ENCODE measurements around the gene PTPRO. TPM values are rescaled to one million over a fixed set of nuclear protein-coding genes. Genes with fewer than 3 reads are reported as not detected.
"Not testable (repeated sequence)": the region's sequence is repeated elsewhere in the genome, so short reads cannot be mapped to it uniquely, and the experiment has no call there.

The PTPRO gene
- total RNA-seq, 1 experiment from 2014 or later = 0.63 TPM

DNA sequence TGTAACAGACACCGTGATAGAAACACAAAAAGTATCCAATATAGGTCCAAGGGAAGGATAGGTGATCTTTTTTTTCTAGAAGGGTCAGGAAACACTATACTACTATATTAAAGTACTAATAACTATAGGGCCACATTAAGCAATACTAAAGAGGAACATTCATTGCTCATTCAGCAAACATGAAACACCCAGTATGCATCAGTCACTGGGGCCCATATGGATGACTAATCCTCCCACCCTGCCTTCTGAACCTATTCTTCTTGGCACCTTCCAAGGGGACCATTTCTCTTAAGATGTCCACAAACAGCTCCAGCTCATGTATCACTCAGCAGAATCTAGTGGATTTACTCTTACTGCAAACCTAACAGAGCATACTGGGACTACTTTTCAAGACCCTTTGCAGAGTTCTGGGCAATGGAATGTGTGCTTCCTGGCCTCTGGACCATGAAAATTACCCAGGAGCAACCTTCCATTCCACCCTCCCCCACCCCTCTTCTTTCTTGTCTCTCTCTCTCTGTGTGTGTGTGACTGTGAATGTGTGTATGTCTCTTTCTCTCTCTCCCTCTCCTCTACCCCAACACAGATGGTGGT is 279.0 kb downstream of the PTPRO start:
- peak; percentile 40 for DNase-seq (ENCODE audit: low read depth)

DNA sequence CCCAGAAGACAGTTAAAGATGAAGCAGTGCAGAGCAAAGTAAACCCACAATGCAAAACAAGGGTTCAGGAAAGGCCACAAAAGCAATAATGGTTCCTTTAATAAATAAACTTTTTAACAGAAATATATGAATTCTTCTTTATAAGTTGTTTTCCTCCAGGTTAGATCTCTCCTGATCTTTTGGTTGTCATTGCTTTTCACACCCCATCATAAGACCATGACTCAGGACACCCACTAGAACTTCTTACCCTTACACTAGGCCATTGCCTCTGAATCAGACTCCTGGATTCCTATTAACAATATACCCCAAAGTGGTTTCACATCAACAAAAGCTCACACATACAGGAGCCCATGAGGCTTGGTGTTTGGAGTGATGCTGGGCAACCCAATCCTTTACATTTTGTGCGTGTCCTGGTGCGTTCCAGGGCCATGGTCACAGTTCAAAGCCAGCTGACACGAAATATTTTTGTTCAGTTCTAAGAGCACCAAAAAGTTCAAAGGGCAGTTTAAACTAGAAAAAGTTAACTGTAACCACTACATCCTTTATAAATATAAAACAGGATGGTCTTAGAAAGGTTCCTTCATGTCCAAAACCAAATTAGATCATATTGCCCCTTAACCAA is 279.9 kb downstream of the PTPRO start:
- no peak for DNase-seq (ENCODE audit: low read depth)

DNA sequence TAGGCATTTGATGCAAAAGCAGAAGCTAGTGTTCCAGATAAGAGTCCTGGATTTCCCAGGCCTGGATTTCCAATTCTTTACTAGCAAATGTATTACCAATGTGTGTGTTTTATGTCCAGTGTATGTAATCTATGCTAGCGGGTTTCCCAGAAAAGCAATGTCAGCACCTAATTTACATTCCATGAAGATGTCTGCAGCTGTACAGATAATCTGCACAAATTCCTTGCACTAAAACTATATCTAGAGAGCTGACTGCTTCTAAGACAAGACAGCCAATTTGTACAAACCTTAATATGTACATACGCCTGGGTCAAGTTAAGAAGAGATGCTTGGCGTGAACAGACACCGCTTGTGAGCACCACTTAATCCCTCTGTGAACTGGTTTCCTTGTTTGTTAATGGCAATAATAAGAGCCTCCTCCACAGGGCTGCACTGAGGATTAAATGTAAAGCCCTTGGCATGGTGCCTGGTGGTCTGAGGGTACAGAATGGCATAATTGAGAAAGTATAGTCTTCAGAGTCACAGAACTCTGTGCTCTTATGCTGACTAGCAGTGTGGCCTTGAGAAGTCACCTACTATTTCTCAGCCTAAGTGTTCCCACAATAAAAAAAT is 281.3 kb downstream of the PTPRO start:
- no peak for DNase-seq (ENCODE audit: low read depth)

DNA sequence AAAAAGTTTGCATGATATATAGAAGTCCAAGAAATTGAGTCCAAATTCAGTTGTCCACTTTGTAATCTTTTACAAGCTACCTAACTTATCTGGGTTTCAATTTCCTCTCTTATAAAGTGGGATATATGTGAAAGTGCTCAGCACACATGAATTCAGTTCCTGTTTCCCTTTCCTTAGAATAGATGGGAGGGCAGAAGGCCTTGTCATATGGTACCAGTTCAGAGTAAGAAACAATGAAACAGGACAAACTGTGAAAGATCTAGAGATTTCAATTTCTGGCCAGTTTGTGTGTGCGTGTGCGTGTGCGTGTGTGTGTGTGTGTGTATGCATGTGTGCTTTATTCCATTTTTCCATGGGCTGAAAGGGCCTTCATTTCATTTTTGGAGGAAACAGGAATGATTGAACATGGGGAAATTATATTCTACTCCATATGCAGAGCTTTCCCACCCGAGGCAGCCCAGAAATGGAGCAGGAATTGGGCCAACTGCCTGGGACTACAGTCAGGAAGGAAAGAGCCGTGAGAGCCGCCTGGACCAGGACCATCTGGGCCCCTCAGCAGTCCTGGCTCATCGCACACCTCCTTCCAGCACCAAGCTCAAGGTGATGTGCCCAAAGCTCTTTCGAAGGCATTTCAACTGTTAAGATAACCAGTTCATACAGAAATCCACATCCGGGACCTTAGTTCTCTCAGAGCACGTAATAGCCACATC is 283.7 kb downstream of the PTPRO start:
- DNase-seq (ENCODE audit: low read depth) = no peak

DNA sequence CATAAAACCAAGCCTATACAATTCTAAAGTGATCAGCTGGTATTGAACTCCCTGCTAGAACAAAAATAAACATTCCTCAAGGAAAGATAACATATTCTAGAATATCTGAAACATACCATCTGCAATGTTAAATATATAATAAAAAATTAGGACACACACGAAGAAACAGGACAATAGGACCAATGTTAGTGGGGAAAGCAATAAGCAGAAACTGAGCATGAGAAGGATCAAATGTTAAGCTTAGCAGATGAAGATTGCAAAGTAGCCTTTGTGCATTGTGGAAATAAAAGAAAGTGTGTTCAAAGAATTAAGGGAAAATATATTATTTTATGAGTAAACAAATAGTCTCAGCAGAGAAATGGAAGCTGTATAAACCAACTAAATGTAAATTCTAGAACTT is 286.1 kb downstream of the PTPRO start:
- no peak for DNase-seq (ENCODE audit: low read depth)

DNA sequence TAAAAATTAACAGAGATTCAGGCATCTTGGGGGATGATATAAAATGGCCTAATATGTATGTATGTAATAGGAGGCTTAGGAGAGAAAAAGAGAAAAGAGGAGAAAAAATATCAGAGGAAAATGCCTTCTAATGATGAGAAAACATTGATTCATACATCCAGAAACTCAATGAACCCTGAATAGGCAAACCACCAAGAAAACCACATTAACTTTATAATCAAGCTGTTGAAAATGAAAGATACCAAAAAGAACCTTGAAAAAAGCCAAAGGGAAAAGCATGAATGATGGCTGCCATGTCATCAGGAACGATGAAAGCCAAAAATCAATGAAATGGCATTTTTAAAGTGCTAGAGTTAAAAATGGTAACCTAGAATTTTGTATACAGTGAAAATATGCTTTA is 286.6 kb downstream of the PTPRO start:
- no peak for DNase-seq (ENCODE audit: low read depth)

DNA sequence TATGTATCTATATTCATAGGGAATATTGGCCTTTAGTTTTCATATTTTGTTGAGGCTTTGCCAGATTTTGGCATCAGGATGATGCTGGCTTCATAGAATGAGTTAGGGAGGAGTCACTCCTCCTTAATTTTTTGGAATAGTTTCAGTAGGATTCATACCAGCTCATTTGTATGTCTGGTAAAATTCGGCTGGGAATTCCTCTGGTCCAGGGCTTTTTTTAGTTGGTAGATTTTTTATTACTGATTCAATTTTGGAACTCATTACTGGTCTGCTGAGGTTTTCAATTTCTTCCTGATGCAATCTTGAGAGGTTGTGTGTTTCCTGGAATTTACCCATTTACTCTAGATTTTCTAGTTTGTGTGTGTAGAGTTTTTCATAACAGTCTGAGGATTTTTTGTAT is 291.7 kb downstream of the PTPRO start:
- no peak for DNase-seq (ENCODE audit: low read depth)

DNA sequence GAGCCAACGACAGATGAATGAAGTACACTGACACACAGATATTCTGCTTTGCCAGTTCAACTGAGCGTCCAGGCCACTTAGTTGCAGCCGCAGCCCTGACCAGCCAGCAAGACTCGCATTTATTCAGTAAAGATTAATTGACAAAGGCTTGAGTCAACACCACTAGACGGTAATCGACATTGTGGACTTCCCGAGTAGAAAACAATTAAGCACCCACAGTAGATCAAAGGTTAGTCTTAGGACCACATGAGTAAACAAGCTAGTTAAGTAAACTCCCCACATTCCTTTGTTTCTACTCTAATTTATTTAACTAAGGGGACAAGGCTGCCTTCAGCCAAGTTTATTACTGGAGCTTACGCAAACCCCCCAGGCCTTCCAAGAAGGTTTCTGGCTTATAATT is 294.2 kb downstream of the PTPRO start:
- DNase-seq (ENCODE audit: low read depth) = not testable (repeated sequence)

DNA sequence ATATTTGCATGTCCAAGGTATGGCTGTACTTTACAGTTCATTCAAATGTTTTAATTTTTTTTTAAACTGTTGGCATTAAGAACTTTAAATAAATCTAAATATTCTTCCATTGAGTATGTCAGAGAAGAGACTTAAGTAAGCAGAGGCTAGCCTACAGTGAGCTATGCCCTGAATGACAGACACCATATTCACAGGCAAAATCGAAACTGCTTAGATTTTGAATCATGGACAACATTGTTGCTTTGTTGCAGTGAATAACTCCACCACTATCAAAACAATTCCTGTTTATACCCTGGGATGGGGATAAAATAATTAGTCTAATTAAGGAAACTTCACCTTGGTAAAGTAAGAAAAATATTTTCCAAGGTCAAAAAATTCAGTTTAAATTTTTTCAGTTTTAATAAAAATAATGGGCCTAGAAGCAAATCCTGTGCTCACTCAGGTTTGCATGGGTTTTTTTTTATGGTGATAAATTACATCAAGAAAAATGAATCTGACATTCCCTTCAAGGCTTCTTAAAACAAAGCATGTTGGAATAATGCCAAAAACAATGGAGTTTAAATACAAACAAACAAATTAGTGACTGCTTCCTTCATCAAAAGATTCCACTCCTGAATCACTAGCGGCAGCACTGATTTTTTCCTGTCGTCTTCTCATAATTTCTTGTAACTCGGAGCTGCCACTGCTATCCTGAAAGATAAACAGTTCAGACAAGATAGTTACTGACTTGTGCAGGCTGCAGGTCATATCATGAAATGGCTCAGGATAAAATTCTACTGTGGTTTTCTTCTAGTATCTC is 298.6 kb downstream of the PTPRO start:
- no peak for DNase-seq (ENCODE audit: low read depth)

DNA sequence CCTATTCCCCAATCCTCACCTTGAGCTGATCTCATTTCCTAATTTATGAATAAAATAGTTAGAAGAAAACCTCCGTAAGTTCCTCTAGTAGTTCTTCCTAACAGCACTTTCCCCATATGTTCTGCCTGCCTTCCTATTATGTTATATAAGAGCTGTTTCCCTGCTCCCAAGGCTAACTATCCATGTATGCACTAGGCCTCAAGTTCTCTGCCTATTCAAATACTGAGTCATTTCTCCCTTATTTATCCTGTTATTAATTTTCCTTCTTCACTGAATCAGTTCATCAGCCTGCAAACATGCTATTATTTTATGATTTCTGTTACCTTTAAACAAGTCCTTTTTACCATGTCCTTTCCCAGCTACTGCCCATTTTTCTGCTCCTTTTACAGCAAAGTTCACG is 302.8 kb downstream of the PTPRO start:
- no peak for DNase-seq (ENCODE audit: low read depth)

DNA sequence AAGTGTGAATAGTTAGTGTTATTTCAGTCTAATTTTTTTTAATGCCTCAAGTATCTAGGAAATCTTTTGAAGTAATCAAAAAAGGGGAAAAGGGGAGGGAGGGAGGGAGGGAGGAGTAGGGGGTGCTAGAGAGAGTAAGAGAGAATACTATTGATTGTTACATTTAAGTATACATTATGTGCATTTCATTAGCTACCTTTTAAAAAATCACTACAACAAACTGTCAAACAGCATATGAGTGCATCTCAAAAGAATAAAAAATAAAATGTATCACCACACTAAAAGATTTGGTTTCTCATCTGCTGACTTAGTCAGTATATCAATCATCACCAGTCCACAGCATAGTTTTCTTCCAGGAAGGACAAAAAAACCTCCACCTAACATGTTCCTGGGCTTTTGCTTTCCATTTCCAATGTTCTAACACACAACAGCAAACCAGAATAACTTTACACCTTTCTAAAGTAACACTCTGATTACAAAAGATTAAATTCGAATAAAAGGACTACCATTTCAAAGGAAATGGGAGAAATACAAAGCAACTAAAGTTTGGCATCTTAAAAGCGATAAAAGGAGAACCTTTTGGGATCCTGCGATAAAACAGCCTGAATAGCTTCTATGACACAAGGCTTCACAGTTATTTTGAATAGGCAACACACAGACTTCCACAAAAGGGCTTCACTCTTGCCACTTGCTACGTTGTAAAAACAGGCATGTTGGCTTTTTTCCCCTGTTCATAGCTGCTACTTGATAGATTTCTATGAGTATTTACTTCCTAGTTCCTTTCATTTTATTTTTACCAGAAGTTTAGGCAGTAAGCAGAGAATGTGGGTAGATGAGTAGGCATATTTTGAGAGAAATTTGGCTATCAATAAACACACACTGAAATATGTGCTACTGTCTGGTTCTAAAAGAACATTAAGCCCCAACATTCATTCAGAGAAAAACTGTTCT is 306.0 kb downstream of the PTPRO start:
- DNase-seq (ENCODE audit: low read depth) = peak; percentile 51

DNA sequence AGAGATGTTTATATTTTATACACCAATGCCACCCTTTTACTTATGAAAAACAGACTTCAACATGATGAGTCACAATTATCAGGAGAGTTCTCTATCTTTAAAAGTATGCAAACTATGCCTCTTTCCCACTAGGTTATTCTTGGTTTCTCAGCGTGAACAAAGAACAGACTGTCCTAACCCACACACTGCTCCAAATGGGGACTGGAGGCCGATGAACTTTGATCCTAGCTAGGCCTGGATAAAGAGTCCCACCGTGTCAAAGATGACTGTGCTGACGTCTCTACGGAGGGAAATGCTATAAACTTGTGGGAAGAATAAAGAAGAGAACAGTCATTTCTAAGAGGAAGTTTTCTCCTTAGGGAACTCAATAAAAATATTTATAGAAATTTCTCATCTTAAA is 306.8 kb downstream of the PTPRO start:
- peak; percentile 99 for DNase-seq (ENCODE audit: low read depth)

DNA sequence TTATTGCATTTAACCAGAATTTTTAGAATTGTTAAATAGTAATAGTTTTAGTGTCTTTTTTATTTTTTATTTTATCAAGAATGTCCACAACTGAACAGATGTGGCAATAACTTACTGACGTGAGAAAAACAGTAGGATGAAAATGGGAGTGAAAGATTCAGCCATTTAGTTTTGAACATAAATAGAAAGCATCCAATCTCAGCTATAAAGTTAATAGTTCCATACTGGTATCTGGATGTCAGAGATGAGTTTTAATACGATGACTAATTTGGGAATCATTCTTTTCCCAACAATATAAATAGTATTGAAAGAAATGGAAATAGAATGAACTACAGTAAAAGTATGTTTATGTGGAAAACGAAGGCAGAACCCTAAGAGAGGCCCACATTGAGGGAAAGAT is 307.5 kb downstream of the PTPRO start:
- peak; percentile 53 for DNase-seq (ENCODE audit: low read depth)

DNA sequence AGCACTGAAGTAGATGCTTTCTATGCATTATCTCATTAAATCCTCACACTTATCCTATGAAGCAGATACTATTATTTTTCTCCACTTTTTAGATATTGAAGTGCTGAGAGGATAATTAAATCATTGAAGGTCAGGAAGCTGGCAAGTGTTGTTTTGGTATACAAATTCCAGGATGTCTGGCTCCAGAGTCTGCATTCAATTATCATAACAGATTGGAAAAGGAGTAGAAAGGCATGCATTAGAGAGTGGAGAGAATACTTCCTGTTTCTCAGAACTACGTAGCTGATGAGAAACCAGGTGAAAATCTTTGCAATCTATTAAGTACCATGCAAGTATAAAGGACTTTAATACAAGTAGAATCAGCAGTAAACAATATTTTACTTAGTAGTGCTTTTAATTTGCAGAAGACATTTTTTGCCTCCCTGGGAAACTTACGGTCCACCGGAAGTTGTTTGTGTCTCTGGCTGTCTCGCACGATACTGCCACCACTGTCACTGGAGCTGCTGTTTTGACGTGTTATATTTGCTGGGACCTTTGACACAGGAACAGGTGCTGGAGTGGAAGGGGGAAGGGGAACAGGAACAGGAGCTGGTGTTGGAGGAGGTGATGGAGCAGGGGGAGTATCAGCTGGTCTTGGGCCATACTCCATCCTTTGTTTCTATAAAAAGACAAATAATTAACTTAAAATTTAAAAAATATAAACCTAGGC is 308.9 kb downstream of the PTPRO start:
- peak; percentile 37 for DNase-seq (ENCODE audit: low read depth)

DNA sequence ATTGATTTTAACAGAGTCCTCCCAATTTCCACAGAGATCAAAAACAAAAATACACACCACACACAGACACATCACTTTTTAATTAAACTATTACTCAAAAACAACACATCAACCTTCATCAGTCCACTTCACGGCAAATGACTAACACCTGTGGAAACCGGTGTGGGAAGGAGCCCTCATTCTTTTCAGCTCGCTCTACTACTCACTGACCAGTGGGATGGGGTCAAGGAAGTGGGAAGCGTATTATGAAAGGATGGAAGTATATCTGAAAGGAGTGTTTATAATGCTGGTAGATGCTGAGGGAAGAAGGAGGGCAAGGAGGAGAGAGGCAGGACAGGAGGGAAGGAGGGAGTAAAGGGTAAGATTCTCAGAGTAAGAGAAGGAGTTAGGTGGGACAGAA is 310.4 kb downstream of the PTPRO start:
- no peak for DNase-seq (ENCODE audit: low read depth)

DNA sequence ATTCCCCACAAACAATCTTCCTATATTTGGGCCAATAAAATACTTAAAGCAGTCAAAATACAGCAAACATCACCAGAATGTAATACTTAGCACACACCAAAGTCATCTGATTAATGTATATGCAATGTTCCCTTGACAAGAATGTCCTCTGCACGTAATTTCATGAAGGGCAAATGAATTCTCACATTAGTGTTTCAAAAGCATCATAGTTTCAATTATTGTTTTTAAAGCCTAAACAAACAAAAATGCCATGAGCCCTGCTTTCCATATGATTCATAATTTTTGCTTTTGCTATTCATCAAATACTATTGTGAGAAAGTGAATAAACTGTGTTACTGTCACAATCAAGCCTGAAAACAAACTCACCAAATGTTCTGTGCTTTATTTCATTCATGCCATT is 310.9 kb downstream of the PTPRO start:
- DNase-seq (ENCODE audit: low read depth) = peak; percentile 56

DNA sequence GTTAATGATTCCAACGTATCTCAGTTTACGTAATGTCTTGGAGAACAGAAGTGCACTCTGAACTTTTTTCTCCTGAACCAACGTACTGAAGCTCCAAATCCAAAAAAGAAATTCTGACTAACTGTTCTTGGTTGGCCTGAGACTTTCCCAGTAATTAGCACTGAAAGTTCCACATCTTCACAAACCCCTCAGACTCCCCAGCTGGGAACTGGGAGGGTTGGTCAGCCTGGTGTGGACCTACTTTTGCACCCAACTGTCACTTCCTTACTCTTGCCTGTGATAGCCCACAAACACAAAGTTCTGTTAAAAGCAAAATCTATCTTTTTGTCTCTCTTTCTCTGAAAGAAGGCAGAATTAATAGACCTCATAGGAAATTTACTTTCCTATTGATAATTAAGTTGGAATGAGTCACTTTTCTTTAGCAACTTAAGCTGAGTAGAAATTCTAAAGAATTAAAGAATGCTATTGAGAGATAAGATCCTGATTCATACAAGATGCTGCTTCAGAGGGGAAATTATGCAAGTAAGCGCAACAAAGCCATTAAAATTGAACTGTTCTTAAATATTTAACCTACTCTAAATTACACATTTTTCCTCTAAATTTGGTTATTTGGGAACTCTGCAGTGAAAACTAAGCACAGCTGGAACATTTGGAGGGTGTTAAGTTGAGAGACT is 311.8 kb downstream of the PTPRO start:
- no peak for DNase-seq (ENCODE audit: low read depth)

DNA sequence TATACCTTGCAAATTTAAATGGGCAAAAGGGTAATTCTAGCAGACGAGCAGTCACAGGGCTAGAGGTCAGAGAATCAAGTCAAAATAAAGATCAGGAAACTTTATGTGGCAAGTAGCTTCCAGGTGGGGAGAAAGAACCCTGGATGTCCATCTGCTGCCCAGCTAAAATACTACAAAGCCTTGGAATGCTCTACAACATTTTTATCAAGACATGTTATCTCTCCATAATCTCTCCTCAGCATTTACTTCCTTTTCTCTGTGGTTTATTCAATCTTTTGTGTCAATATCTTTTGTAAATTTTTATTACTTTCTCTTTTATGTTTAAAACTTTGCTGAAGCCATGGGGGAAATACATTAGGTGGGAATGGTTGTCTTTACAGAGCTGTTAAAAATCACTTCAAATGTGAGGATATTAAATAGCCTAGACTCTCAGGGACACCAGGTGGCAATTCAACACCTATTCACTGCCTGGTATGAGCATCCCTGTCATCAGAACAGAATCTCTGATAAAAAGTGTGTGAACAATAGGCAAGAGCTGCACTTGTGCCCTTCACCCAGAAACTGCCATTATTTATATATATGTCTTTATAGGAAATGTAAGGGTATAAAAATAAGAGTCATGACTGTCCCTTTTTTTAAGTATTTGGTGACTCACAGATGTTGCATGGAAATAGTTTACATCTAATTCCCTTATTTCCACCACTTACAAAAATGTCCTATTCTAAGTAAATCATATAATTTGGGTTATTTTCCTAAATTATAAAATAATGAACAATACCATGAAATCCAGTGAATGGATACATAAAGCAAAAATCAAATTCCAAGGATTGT is 314.0 kb downstream of the PTPRO start:
- no peak for DNase-seq (ENCODE audit: low read depth)

DNA sequence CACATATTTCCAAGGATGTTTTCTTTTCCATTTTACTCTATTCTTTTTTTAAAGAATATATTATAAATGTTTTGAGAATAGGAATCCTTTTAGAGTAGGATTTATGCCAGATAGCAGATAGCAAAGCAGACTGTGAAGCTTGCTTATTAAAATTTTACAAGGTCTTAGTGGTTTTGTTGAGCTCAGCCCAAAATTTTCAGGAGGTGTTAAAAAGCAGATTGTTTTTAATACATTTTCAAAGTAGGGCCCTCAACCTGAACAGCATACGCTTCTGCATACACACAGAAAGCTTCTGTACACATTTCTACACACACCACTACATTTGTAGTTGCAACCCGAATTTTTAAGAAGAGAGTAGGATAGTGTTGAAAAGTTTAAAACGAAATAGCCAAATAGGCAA is 315.9 kb downstream of the PTPRO start:
- no peak for DNase-seq (ENCODE audit: low read depth)
